PC-9 (cell line): ENCODE data around the gene C10orf105.

Experiments used
- CTCF ChIP-seq: fragments of 200-600 bp; sonication (generic); conservative IDR thresholded peaks from 2 replicates; pipeline ENCODE4 v1.6.1; 2017; ENCODE audit warnings: mixed run types, antibody characterized with exemption, mild to moderate bottlenecking, moderate library complexity
- EZH2 ChIP-seq: fragments of 200-600 bp; sonication (generic); IDR thresholded peaks from 2 replicates; pipeline ENCODE4 v1.8.0; 2017; ENCODE audit warnings: antibody characterized with exemption, low read depth

GRCh38 chr10:71711052-71711623, 8.4 kb downstream of the C10orf105 start:
- TF ChIP-seq CTCF (no peak), EZH2 (no peak)
